Measurements from ENCODE around the gene CES1. TPM values are rescaled to one million over a fixed set of nuclear protein-coding genes. Genes with fewer than 3 reads are reported as not detected.
"Not testable (repeated sequence)": the region's sequence is repeated elsewhere in the genome, so short reads cannot be mapped to it uniquely, and the experiment has no call there.

Gene CES1
- total and polyA plus RNA-seq, 4 donors = 61.8 to 598 (median 166) TPM

DNA sequence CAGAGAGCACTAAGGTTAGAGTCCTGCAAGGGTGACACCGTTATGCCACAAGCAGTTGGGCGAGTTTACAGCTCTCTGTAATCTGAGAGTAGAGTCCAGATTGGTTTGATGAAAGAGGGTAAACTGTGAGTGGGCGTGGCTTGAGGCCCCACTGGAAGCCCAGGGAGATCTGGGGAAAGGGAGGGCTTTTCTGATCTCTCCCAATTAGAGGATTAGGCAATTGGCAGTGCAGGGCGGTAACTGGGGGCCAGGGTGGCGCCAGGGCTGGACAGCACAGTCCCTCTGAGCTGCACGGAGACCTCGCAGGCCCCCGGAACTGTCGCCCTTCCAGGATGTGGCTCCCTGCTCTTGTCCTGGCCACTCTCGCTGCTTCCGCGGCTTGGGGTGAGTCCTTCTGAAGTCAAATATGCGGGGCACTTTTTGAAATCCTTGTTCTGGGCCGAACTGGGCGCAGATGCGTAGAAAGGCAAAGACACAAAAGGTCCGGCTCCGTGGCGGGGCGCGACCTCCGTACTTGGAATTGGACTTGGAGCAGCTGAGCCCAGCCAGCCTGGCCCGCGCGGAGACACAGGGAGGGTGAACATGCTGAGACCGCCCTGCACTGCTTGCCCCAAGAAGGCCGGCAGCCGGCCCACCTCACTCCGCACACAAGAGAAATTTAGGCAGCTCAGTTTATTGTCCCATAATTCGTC lies 72.4 kb downstream of the CES1 start:
- Histone ChIP-seq H3K9me3 (ENCODE audit: control insufficient read depth in 4 of 4, insufficient read depth in 3 of 4, low read length in 3 of 4) (no peaks in the 10 kb centered on the region), H3K4me3 (no peak overlapping the region), H3K36me3 (ENCODE audit: control insufficient read depth in 4 of 4, insufficient read depth in 4 of 4, low read length in 4 of 4) (no peaks in the 10 kb centered on the region), H3K9ac (ENCODE audit: insufficient read depth in 1 of 2, low read length in 2 of 2) (no peak overlapping the region), H3K27me3 (ENCODE audit: control insufficient read depth in 3 of 3, insufficient read depth in 3 of 3, low read length in 2 of 3) (no peaks in the 10 kb centered on the region), H3K4me1 (ENCODE audit: control insufficient read depth in 5 of 5, insufficient read depth in 5 of 5, low read length in 5 of 5) (peaks cover 0 to 28% (median 11%) of the 10 kb centered on the region in 5 donors), H3K27ac (ENCODE audit: low read depth in 1 of 2, low read length in 1 of 2) (peak overlapping the region in 1 of 2 donors; percentile 18)
- WGBS, 2 donors = 30 to 34% methylated on average over 30 of the region's 30 CpGs
- TF ChIP-seq, protein P1, sequence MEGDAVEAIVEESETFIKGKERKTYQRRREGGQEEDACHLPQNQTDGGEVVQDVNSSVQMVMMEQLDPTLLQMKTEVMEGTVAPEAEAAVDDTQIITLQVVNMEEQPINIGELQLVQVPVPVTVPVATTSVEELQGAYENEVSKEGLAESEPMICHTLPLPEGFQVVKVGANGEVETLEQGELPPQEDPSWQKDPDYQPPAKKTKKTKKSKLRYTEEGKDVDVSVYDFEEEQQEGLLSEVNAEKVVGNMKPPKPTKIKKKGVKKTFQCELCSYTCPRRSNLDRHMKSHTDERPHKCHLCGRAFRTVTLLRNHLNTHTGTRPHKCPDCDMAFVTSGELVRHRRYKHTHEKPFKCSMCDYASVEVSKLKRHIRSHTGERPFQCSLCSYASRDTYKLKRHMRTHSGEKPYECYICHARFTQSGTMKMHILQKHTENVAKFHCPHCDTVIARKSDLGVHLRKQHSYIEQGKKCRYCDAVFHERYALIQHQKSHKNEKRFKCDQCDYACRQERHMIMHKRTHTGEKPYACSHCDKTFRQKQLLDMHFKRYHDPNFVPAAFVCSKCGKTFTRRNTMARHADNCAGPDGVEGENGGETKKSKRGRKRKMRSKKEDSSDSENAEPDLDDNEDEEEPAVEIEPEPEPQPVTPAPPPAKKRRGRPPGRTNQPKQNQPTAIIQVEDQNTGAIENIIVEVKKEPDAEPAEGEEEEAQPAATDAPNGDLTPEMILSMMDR (IDR thresholded peaks at IDR 0.05; ENCODE audit: control extremely low read depth, extremely low read depth) = no peak
- DNase-seq (peak; percentile 91 to 97 (median 93)), ATAC-seq (ENCODE audit: insufficient read depth, low FRiP score) (peak; percentile 28)

DNA sequence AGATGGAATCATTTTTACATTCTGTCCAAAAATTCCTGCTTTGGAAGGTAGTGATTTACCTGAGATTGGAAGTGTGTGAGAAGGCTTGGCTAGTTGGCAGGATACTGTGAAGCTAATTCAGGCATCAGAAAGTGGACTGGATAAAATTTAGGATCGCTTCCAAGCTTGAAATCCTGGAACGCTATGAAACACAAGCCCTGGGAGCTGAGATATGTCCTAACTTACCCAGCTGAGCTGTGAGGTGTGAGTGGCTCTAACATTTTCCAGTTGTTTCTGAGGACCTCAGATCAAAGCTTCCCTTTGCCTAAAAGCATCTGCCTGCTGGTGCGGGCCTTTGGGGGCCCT lies 73.0 kb downstream of the CES1 start:
- ATAC-seq (ENCODE audit: insufficient read depth, low FRiP score); H3K27ac ChIP-seq (ENCODE audit: low read depth in 1 of 2, low read length in 1 of 2); H3K9ac ChIP-seq (ENCODE audit: insufficient read depth in 1 of 2, low read length in 2 of 2); H3K9me3 ChIP-seq (ENCODE audit: control insufficient read depth in 4 of 4, insufficient read depth in 3 of 4, low read length in 3 of 4); H3K27me3 ChIP-seq (ENCODE audit: control insufficient read depth in 3 of 3, insufficient read depth in 3 of 3, low read length in 2 of 3); H3K4me3 ChIP-seq; H3K36me3 ChIP-seq (ENCODE audit: control insufficient read depth in 4 of 4, insufficient read depth in 4 of 4, low read length in 4 of 4): not testable (repeated sequence)
- H3K4me1 ChIP-seq (ENCODE audit: control insufficient read depth in 5 of 5, insufficient read depth in 5 of 5, low read length in 5 of 5) = peaks cover 0 to 28% (median 11%) of the 10 kb centered on the region in 5 donors
- 45 to 56% methylated on average over 3 of the region's 3 CpGs for WGBS, 2 donors
- DNase-seq = peak in 1 of 3 donors; percentile 92

DNA sequence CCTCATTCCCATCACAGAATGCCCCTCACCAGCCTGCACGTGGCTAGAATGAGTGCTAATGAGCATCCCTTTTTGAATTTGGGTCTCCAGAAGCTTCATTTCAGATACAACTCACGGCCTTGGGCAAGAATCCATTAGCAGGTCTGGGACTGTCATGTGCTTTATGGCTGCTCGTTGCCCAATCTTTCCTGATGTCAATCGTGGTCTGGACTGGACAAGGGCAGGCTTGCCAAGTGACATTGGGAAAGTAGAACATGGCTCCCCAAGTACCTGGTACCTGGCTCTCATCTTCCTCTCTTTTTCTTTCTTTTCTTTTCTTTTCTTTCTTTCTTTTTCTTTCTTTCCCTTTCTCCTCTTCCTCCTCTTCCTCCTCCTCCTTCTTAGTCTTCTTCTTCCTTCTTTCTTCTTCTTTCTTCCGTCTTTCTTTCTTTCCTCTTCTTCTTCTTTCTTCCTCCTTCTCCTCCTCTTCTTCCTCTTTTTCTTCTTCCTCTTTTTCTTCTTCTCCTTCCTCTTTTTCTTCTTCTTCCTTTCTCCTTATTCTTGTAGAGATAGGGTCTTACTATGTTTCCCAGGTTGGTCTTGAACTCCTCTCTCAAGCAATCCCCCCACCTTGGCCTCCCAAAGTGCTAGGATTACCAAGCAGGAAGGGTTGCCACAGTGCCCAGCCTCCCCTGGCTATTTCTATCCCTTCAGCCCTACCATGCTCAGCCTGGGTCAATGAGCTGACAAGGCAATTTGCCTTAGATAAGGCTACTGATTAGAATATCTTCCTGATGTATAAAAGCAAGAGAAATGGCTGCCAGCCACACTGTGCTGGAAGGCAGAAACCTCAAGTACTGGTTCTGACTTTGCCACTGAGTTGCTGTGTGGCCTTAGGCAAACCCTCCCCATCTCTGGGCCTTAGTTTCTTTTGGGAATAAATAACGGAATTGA lies 75.0 kb downstream of the CES1 start:
- not testable (repeated sequence) for H3K9ac ChIP-seq (ENCODE audit: insufficient read depth in 1 of 2, low read length in 2 of 2); H3K9me3 ChIP-seq (ENCODE audit: control insufficient read depth in 4 of 4, insufficient read depth in 3 of 4, low read length in 3 of 4); ATAC-seq (ENCODE audit: insufficient read depth, low FRiP score); H3K27me3 ChIP-seq (ENCODE audit: control insufficient read depth in 3 of 3, insufficient read depth in 3 of 3, low read length in 2 of 3); H3K27ac ChIP-seq (ENCODE audit: low read depth in 1 of 2, low read length in 1 of 2); H3K4me3 ChIP-seq; H3K36me3 ChIP-seq (ENCODE audit: control insufficient read depth in 4 of 4, insufficient read depth in 4 of 4, low read length in 4 of 4)
- H3K4me1 ChIP-seq (ENCODE audit: control insufficient read depth in 5 of 5, insufficient read depth in 5 of 5, low read length in 5 of 5) = peaks cover 0 to 28% (median 11%) of the 10 kb centered on the region in 5 donors
- 41 to 53% methylated on average over 6 of the region's 6 CpGs for WGBS, 2 donors
- peak in 1 of 3 donors; percentile 39 for DNase-seq

DNA sequence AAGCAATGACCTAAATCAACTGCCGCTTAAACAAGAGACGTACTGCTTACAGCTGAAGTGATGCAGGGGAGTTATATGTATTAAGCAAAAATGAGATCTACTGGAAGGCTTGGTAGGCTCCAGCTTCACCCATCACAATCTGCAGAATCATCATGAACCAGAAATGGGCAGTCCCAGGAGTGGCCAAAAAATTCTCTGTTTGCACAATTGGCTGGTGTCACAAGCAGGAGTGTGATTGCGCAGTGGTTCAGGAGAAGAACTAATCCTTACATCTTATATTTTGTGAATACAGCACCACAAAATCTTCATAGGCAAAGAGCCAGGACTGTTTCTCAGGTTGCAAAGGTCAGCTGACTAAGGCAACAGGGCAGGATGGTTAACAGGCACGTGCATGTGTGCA lies 75.9 kb downstream of the CES1 start:
- DNase-seq (no peak), ATAC-seq (ENCODE audit: insufficient read depth, low FRiP score) (no peak)
- no peaks in the 10 kb centered on the region for H3K36me3 ChIP-seq (ENCODE audit: control insufficient read depth in 4 of 4, insufficient read depth in 4 of 4, low read length in 4 of 4)
- H3K27me3 ChIP-seq (ENCODE audit: control insufficient read depth in 3 of 3, insufficient read depth in 3 of 3, low read length in 2 of 3) = no peaks in the 10 kb centered on the region
- no peak overlapping the region for H3K9ac ChIP-seq (ENCODE audit: insufficient read depth in 1 of 2, low read length in 2 of 2)
- H3K4me3 ChIP-seq = no peak overlapping the region
- peaks cover 0 to 28% (median 6%) of the 10 kb centered on the region in 5 donors for H3K4me1 ChIP-seq (ENCODE audit: control insufficient read depth in 5 of 5, insufficient read depth in 5 of 5, low read length in 5 of 5)
- H3K27ac ChIP-seq (ENCODE audit: low read depth in 1 of 2, low read length in 1 of 2) = no peak overlapping the region
- peaks cover 0 to 4% (median 0%) of the 10 kb centered on the region in 4 donors for H3K9me3 ChIP-seq (ENCODE audit: control insufficient read depth in 4 of 4, insufficient read depth in 3 of 4, low read length in 3 of 4)
- TF ChIP-seq, protein P1 (IDR thresholded peaks at IDR 0.05; ENCODE audit: control extremely low read depth, extremely low read depth) = no peak
- 73 to 84% methylated on average over 4 of the region's 4 CpGs for WGBS, 2 donors

Measured in lung (tissue), 12 donors.